Trophoblast cell (in vitro differentiated cells and primary cell): ENCODE results near the gene PELI3.

Source experiments
- DNase-seq, 2 donors: peaks; one replicate each; pipeline ENCODE4 v3.0.0-alpha.2; 2016
- H2AFZ ChIP-seq: 2 replicates; pipeline ENCODE4 v1.6.1; 2013; ENCODE audit warnings: low read length, moderate library complexity, mild to moderate bottlenecking; ENCODE audit not compliant: insufficient read depth, poor library complexity
- H2AK5ac ChIP-seq: 2 replicates; pipeline ENCODE4 v1.6.1; 2013; ENCODE audit warnings: mild to moderate bottlenecking, low read length
- H2BK120ac ChIP-seq: 2 replicates; pipeline ENCODE4 v1.6.1; 2013; ENCODE audit warnings: low read length, mild to moderate bottlenecking, moderate library complexity; ENCODE audit not compliant: insufficient read depth, poor library complexity
- H2BK12ac ChIP-seq: 2 replicates; pipeline ENCODE4 v1.6.1; 2013; ENCODE audit warnings: mild to moderate bottlenecking, low read length, moderate library complexity
- H2BK5ac ChIP-seq: 2 replicates; pipeline ENCODE4 v1.6.1; 2013; ENCODE audit warnings: low read length, low read depth, moderate library complexity, mild to moderate bottlenecking; ENCODE audit not compliant: poor library complexity
- H3K14ac ChIP-seq: 2 replicates; pipeline ENCODE4 v1.6.1; 2013; ENCODE audit warnings: mild to moderate bottlenecking, low read length
- H3K18ac ChIP-seq: 2 replicates; pipeline ENCODE4 v1.6.1; 2013; ENCODE audit warnings: mild to moderate bottlenecking, low read length
- H3K23ac ChIP-seq: 2 replicates; pipeline ENCODE4 v1.6.1; 2013; ENCODE audit warnings: low read length
- H3K27ac ChIP-seq: 2 replicates; pipeline ENCODE4 v1.5.1; 2013; ENCODE audit warnings: low read depth, mild to moderate bottlenecking, inconsistent platforms, low read length, moderate library complexity
- H3K27me3 ChIP-seq: 2 replicates; pipeline ENCODE4 v1.6.1; 2013; ENCODE audit warnings: inconsistent platforms, mild to moderate bottlenecking, low read length, moderate library complexity; ENCODE audit not compliant: insufficient read depth
- H3K36me3 ChIP-seq, 2 experiments: 1 replicate in 1 of 2; 2 replicates in 1 of 2; pipeline ENCODE4 v1.6.1; 2013; ENCODE audit warnings: low read length in 2 of 2, mild to moderate bottlenecking in 2 of 2, moderate library complexity in 1 of 2; ENCODE audit not compliant: insufficient read depth in 2 of 2, control insufficient read depth in 1 of 2
- H3K4ac ChIP-seq: 2 replicates; pipeline ENCODE4 v1.6.1; 2013; ENCODE audit warnings: low read depth, mild to moderate bottlenecking, low read length, moderate library complexity
- H3K4me1 ChIP-seq, 2 experiments: 1 replicate in 1 of 2; 2 replicates in 1 of 2; pipeline ENCODE4 v1.6.1; 2013; ENCODE audit warnings: low read length in 2 of 2, mild to moderate bottlenecking in 2 of 2, moderate library complexity in 1 of 2; ENCODE audit not compliant: insufficient read depth in 2 of 2, control insufficient read depth in 1 of 2
- H3K4me2 ChIP-seq: 2 replicates; pipeline ENCODE4 v1.6.1; 2013; ENCODE audit warnings: inconsistent platforms, mild to moderate bottlenecking, low read length, moderate library complexity
- H3K4me3 ChIP-seq: 2 replicates; pipeline ENCODE4 v1.5.1; 2013; ENCODE audit warnings: mild to moderate bottlenecking, low read depth, low read length, inconsistent platforms
- H3K79me1 ChIP-seq: one replicate; pipeline ENCODE4 v1.6.1; 2013; ENCODE audit warnings: low read length
- H3K79me2 ChIP-seq: 2 replicates; pipeline ENCODE4 v1.6.1; 2013; ENCODE audit warnings: low read length, mild to moderate bottlenecking; ENCODE audit not compliant: control insufficient read depth, insufficient read depth, poor library complexity
- H3K9ac ChIP-seq: 2 replicates; pipeline ENCODE4 v1.6.1; 2013; ENCODE audit warnings: mild to moderate bottlenecking, low read length
- H3K9me3 ChIP-seq: 2 replicates; pipeline ENCODE4 v1.6.1; 2013; ENCODE audit warnings: low read depth, mild to moderate bottlenecking, control low read depth, inconsistent platforms, low read length; ENCODE audit not compliant: insufficient read depth
- H4K12ac ChIP-seq: 2 replicates; pipeline ENCODE4 v1.6.1; 2013; ENCODE audit warnings: low read depth, mild to moderate bottlenecking, low read length, moderate library complexity
- H4K8ac ChIP-seq: 2 replicates; pipeline ENCODE4 v1.6.1; 2013; ENCODE audit warnings: low read depth, mild to moderate bottlenecking, low read length, moderate library complexity
- H4K91ac ChIP-seq: one replicate; pipeline ENCODE4 v1.6.1; 2013; ENCODE audit warnings: low read depth, mild to moderate bottlenecking, low read length, moderate library complexity
- WGBS: extraction: QIAGEN DNeasy Blood & Tissue Kit; methylation state at CpG from one replicate; pipeline ENCODE4 v1.1.7; 2013; ENCODE audit warnings: missing lambda C conversion rate; ENCODE audit not compliant: insufficient read length, insufficient coverage; ENCODE audit errors: extremely low coverage; 5-methylcytosine and 5-hydroxymethylcytosine counted together

PELI3 gene

GRCh38 chr11:66419825-66420224 is 46.9 kb upstream of the PELI3 start:
- H2BK120ac ChIP-seq = no peak overlapping the region
- H3K4me1 ChIP-seq = peaks cover 5 to 6% of the 10 kb centered on the region in 2 experiments
- no peak overlapping the region for H3K14ac ChIP-seq
- no peaks in the 10 kb centered on the region for H3K9me3 ChIP-seq
- H4K12ac ChIP-seq = no peak overlapping the region
- H4K8ac ChIP-seq = no peak overlapping the region
- H2AFZ ChIP-seq = no peak overlapping the region
- H3K4ac ChIP-seq = no peak overlapping the region
- H3K9ac ChIP-seq = no peak overlapping the region
- H3K18ac ChIP-seq = no peak overlapping the region
- H3K4me2 ChIP-seq = no peak overlapping the region
- peaks cover 24% of the 10 kb centered on the region for H3K27me3 ChIP-seq
- H3K79me2 ChIP-seq = no peaks in the 10 kb centered on the region
- H2BK5ac ChIP-seq = no peak overlapping the region
- H2AK5ac ChIP-seq = no peak overlapping the region
- no peak overlapping the region for H2BK12ac ChIP-seq
- H3K4me3 ChIP-seq = no peak overlapping the region
- no peaks in the 10 kb centered on the region for H3K79me1 ChIP-seq
- no peak overlapping the region for H4K91ac ChIP-seq
- H3K23ac ChIP-seq = no peak overlapping the region
- no CpG with 5 or more reads among the region's 30 CpGs for WGBS
- H3K27ac ChIP-seq = no peak overlapping the region
- no peak for DNase-seq
- no peaks in the 10 kb centered on the region for H3K36me3 ChIP-seq

GRCh38 chr11:66420671-66421476 is 45.8 kb upstream of the PELI3 start, which contains the start of gene NPAS4:
NPAS4 (plus strand) TSS chr11:66421035; CDS start chr11:66421180, 145 bp downstream.
- Histone ChIP-seq H2BK120ac (no peak within 1 kb of the TSS), H2AK5ac (no peak within 1 kb of the TSS), H3K9me3 (no peaks in the 10 kb centered on the region), H3K4me1 (peaks cover 5 to 6% of the 10 kb centered on the region in 2 experiments), H3K23ac (no peak within 1 kb of the TSS), H3K4me2 (no peak within 1 kb of the TSS), H2BK12ac (no peak within 1 kb of the TSS), H3K27ac (no peak within 1 kb of the TSS), H3K79me2 (no peaks in the 10 kb centered on the region), H3K18ac (no peak within 1 kb of the TSS), H4K12ac (no peak within 1 kb of the TSS), H3K36me3 (no peaks in the 10 kb centered on the region), H2AFZ (no peak within 1 kb of the TSS), H2BK5ac (no peak within 1 kb of the TSS), H3K27me3 (peaks cover 24% of the 10 kb centered on the region), H3K9ac (no peak within 1 kb of the TSS), H4K8ac (no peak within 1 kb of the TSS), H4K91ac (no peak within 1 kb of the TSS), H3K79me1 (no peaks in the 10 kb centered on the region), H3K14ac (no peak within 1 kb of the TSS), H3K4me3 (no peak within 1 kb of the TSS), H3K4ac (no peak within 1 kb of the TSS)
- no peak for DNase-seq
- WGBS = no CpG with 5 or more reads among the region's 71 CpGs

GRCh38 chr11:66421492-66422205 is 45.1 kb upstream of the PELI3 start:
- Histone ChIP-seq H4K8ac (no peak overlapping the region), H2BK120ac (no peak overlapping the region), H4K91ac (no peak overlapping the region), H2AK5ac (no peak overlapping the region), H3K79me1 (no peaks in the 10 kb centered on the region), H2BK12ac (no peak overlapping the region), H4K12ac (no peak overlapping the region), H3K4me2 (no peak overlapping the region), H3K9ac (no peak overlapping the region), H2BK5ac (no peak overlapping the region), H2AFZ (no peak overlapping the region), H3K9me3 (no peaks in the 10 kb centered on the region), H3K27ac (no peak overlapping the region), H3K18ac (no peak overlapping the region), H3K23ac (no peak overlapping the region), H3K4ac (no peak overlapping the region), H3K4me3 (no peak overlapping the region), H3K36me3 (no peaks in the 10 kb centered on the region), H3K4me1 (peaks cover 5 to 6% of the 10 kb centered on the region in 2 experiments), H3K27me3 (peaks cover 24% of the 10 kb centered on the region), H3K14ac (no peak overlapping the region), H3K79me2 (no peaks in the 10 kb centered on the region)
- WGBS = no CpG with 5 or more reads among the region's 38 CpGs
- DNase-seq = peak; percentile 87 to 94

- no peaks in the 10 kb centered on the region for H3K79me2 ChIP-seq
- no CpG with 5 or more reads among the region's 23 CpGs for WGBS
- H2AK5ac ChIP-seq = no peak overlapping the region
- no peaks in the 10 kb centered on the region for H3K36me3 ChIP-seq
- no peak overlapping the region for H3K4me2 ChIP-seq
- no peak overlapping the region for H3K4ac ChIP-seq
- H4K91ac ChIP-seq = no peak overlapping the region
- H2BK120ac ChIP-seq = no peak overlapping the region
- no peak overlapping the region for H3K4me3 ChIP-seq
- H2AFZ ChIP-seq = no peak overlapping the region
- no peak overlapping the region for H3K14ac ChIP-seq
- no peaks in the 10 kb centered on the region for H3K9me3 ChIP-seq
- no peak overlapping the region for H3K23ac ChIP-seq
- H4K12ac ChIP-seq = no peak overlapping the region
- no peak for DNase-seq
- no peak overlapping the region for H4K8ac ChIP-seq
- H3K9ac ChIP-seq = no peak overlapping the region
- H3K4me1 ChIP-seq = no peaks in the 10 kb centered on the region
- H3K79me1 ChIP-seq = no peaks in the 10 kb centered on the region
- H2BK12ac ChIP-seq = no peak overlapping the region
- no peak overlapping the region for H2BK5ac ChIP-seq
- H3K27ac ChIP-seq = no peak overlapping the region
- H3K18ac ChIP-seq = no peak overlapping the region
- peaks cover 1% of the 10 kb centered on the region for H3K27me3 ChIP-seq
These were observed 40.4 kb upstream of the PELI3 start for GRCh38 chr11:66426314-66426713.
